Duodenal mucosa (tissue), 2 donors: ENCODE measurements around the gene DCC.

Source experiments
- H3K27ac ChIP-seq: one replicate; pipeline ENCODE4 v1.7.0; 2013; ENCODE audit warnings: low read depth, low read length
- H3K27me3 ChIP-seq, 2 donors: one replicate each; pipeline ENCODE4 v1.7.0; 2013; ENCODE audit warnings: low read length in 2 of 2, control low read depth in 1 of 2; ENCODE audit not compliant: insufficient read depth in 2 of 2, control insufficient read depth in 1 of 2
- H3K36me3 ChIP-seq, 2 donors: one replicate each; pipeline ENCODE4 v1.7.0; 2013; ENCODE audit warnings: low read length in 2 of 2, control low read depth in 1 of 2; ENCODE audit not compliant: insufficient read depth in 2 of 2, control insufficient read depth in 1 of 2
- H3K4me1 ChIP-seq, 2 donors: one replicate each; pipeline ENCODE4 v1.7.0; 2013; ENCODE audit warnings: low read length in 2 of 2, control low read depth in 1 of 2; ENCODE audit not compliant: insufficient read depth in 2 of 2, control insufficient read depth in 1 of 2
- H3K4me3 ChIP-seq, 2 donors: one replicate each; pipeline ENCODE4 v1.7.0; 2013; ENCODE audit warnings: low read length in 2 of 2, low read depth in 1 of 2
- H3K9ac ChIP-seq, 2 donors: one replicate each; pipeline ENCODE4 v1.7.0; 2013; ENCODE audit warnings: low read length in 2 of 2, low read depth in 1 of 2
- H3K9me3 ChIP-seq, 2 donors: one replicate each; pipeline ENCODE4 v1.7.0; 2013; ENCODE audit warnings: low read length in 2 of 2, control low read depth in 1 of 2; ENCODE audit not compliant: control insufficient read depth in 1 of 2

Gene DCC

GRCh38 chr18:52636536-52636935 lies 296.5 kb downstream of the DCC start:
- no peak overlapping the region for H3K4me3 ChIP-seq
- no peaks in the 10 kb centered on the region for H3K4me1 ChIP-seq
- no peaks in the 10 kb centered on the region for H3K36me3 ChIP-seq
- no peak overlapping the region for H3K27ac ChIP-seq
- no peak overlapping the region for H3K9ac ChIP-seq
- no peaks in the 10 kb centered on the region for H3K9me3 ChIP-seq
- H3K27me3 ChIP-seq, result no peaks in the 10 kb centered on the region

GRCh38 chr18:52648201-52648600 lies 308.2 kb downstream of the DCC start:
- Histone ChIP-seq H3K4me1 (no peaks in the 10 kb centered on the region), H3K27ac (no peak overlapping the region), H3K9ac (no peak overlapping the region), H3K36me3 (no peaks in the 10 kb centered on the region), H3K9me3 (no peaks in the 10 kb centered on the region), H3K27me3 (no peaks in the 10 kb centered on the region), H3K4me3 (no peak overlapping the region)

GRCh38 chr18:52652391-52652790 lies 312.4 kb downstream of the DCC start:
- Histone ChIP-seq H3K4me3 (no peak overlapping the region), H3K4me1 (no peaks in the 10 kb centered on the region), H3K27ac (no peak overlapping the region), H3K27me3 (no peaks in the 10 kb centered on the region), H3K9ac (no peak overlapping the region), H3K36me3 (no peaks in the 10 kb centered on the region), H3K9me3 (no peaks in the 10 kb centered on the region)

- H3K9ac ChIP-seq, result no peak overlapping the region
- no peaks in the 10 kb centered on the region for H3K9me3 ChIP-seq
- no peak overlapping the region for H3K27ac ChIP-seq
- H3K27me3 ChIP-seq, result no peaks in the 10 kb centered on the region
- H3K4me3 ChIP-seq, result no peak overlapping the region
- no peaks in the 10 kb centered on the region for H3K4me1 ChIP-seq
- no peaks in the 10 kb centered on the region for H3K36me3 ChIP-seq
These were observed 317.2 kb downstream of the DCC start for GRCh38 chr18:52657043-52657805.

GRCh38 chr18:52667463-52668065 lies 327.6 kb downstream of the DCC start:
- no peaks in the 10 kb centered on the region for H3K27me3 ChIP-seq
- no peak overlapping the region for H3K4me3 ChIP-seq
- H3K36me3 ChIP-seq, result no peaks in the 10 kb centered on the region
- H3K9ac ChIP-seq, result no peak overlapping the region
- no peak overlapping the region for H3K27ac ChIP-seq
- H3K9me3 ChIP-seq, result no peaks in the 10 kb centered on the region
- H3K4me1 ChIP-seq, result no peaks in the 10 kb centered on the region

GRCh38 chr18:52670896-52671295 lies 330.9 kb downstream of the DCC start:
- Histone ChIP-seq H3K27me3 (peaks cover 0 to 2% of the 10 kb centered on the region in 2 donors), H3K27ac (no peak overlapping the region), H3K36me3 (no peaks in the 10 kb centered on the region), H3K9ac (no peak overlapping the region), H3K9me3 (no peaks in the 10 kb centered on the region), H3K4me3 (no peak overlapping the region), H3K4me1 (no peaks in the 10 kb centered on the region)

GRCh38 chr18:52678034-52678433 lies 338.0 kb downstream of the DCC start:
- Histone ChIP-seq H3K9me3 (no peaks in the 10 kb centered on the region), H3K4me1 (no peaks in the 10 kb centered on the region), H3K9ac (no peak overlapping the region), H3K36me3 (no peaks in the 10 kb centered on the region), H3K27ac (no peak overlapping the region), H3K27me3 (peaks cover 0 to 2% of the 10 kb centered on the region in 2 donors), H3K4me3 (no peak overlapping the region)

GRCh38 chr18:52678551-52678950 lies 338.6 kb downstream of the DCC start:
- H3K27me3 ChIP-seq, result peaks cover 0 to 2% of the 10 kb centered on the region in 2 donors
- H3K9ac ChIP-seq, result no peak overlapping the region
- no peaks in the 10 kb centered on the region for H3K36me3 ChIP-seq
- no peaks in the 10 kb centered on the region for H3K4me1 ChIP-seq
- H3K27ac ChIP-seq, result no peak overlapping the region
- H3K9me3 ChIP-seq, result no peaks in the 10 kb centered on the region
- H3K4me3 ChIP-seq, result no peak overlapping the region

- Histone ChIP-seq H3K36me3 (no peaks in the 10 kb centered on the region), H3K9me3 (no peaks in the 10 kb centered on the region), H3K27me3 (no peaks in the 10 kb centered on the region), H3K9ac (no peak overlapping the region), H3K4me1 (no peaks in the 10 kb centered on the region), H3K27ac (no peak overlapping the region), H3K4me3 (no peak overlapping the region)
These were observed 339.4 kb downstream of the DCC start for GRCh38 chr18:52679354-52679753.

GRCh38 chr18:52682260-52682659 lies 342.3 kb downstream of the DCC start:
- Histone ChIP-seq H3K9me3 (no peaks in the 10 kb centered on the region), H3K4me3 (no peak overlapping the region), H3K4me1 (no peaks in the 10 kb centered on the region), H3K9ac (no peak overlapping the region), H3K36me3 (no peaks in the 10 kb centered on the region), H3K27me3 (no peaks in the 10 kb centered on the region), H3K27ac (no peak overlapping the region)
